ENCODE measurements around the gene DNHD1.

DNA sequence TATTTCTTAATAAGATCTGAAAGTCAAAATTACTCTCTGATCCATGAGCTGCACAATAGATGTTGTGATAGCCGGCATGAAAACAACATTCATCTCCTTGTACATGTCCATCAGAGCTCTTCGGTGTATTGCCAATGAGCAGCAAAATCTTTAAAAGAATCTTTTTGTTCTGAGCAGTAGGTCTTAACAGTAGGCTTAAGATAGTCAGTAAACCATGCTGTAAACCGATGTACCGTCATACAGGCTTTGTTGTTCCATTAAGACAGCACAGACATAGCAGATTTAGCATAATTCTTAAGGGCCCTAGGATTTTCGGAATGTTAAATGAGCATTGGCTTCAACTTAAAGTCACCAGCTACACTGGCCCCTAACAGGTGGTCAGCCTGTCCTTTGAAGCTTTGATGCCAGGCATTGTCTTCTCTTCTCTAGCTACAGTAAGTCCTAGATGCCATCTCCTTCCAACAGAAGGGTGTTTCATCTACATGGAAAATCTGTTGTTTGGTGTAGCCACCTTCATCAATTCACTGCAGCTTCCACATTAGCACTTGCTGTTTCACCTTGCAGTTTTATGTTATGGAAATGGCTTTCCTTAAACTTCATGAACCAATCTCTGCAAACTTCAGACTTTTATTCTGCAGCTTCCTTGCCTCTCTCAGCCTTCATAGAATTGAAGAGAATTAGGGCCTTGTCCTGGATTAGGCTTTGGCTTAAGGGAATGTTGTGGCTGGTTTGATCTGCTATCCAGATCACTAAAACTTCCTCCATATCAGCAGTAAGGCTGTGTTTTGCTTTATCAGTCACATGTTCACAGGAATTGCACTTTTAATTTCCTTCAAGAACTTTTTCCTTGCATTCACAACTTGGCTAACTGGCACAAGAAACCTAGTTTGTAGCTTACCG is 78.0 kb downstream of the DNHD1 start:
- TF ChIP-seq, protein P1, sequence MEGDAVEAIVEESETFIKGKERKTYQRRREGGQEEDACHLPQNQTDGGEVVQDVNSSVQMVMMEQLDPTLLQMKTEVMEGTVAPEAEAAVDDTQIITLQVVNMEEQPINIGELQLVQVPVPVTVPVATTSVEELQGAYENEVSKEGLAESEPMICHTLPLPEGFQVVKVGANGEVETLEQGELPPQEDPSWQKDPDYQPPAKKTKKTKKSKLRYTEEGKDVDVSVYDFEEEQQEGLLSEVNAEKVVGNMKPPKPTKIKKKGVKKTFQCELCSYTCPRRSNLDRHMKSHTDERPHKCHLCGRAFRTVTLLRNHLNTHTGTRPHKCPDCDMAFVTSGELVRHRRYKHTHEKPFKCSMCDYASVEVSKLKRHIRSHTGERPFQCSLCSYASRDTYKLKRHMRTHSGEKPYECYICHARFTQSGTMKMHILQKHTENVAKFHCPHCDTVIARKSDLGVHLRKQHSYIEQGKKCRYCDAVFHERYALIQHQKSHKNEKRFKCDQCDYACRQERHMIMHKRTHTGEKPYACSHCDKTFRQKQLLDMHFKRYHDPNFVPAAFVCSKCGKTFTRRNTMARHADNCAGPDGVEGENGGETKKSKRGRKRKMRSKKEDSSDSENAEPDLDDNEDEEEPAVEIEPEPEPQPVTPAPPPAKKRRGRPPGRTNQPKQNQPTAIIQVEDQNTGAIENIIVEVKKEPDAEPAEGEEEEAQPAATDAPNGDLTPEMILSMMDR (IDR thresholded peaks at IDR 0.05; ENCODE audit: low read length), result no peak
- TF ChIP-seq EZH2 (optimal IDR thresholded peaks at IDR 0.05; ENCODE audit: low read depth, low read length) (no peak), EZH2phosphoT487 (IDR thresholded peaks at IDR 0.05; ENCODE audit: low read length) (no peak)

All from MM.1S (cell line).